Thyroid gland (tissue), 4 donors: ENCODE data around the gene GLIS1.

Experiments used
- CTCF ChIP-seq, 6 experiments: fragments of 200-600 bp in 3 of 6; fragments of 450-650 bp in 3 of 6; sonication (generic) in 3 of 6; IDR thresholded peaks; one replicate each; pipeline ENCODE4 v1.5.1; 2016 to 2019; ENCODE audit warnings: antibody characterized with exemption in 6 of 6, mild to moderate bottlenecking in 2 of 6, inconsistent platforms in 1 of 6, moderate library complexity in 1 of 6
- POLR2A ChIP-seq, 2 donors: fragments of 450-650 bp; IDR thresholded peaks; one replicate each; pipeline ENCODE4 v1.6.1; 2017; ENCODE audit warnings: antibody characterized with exemption in 2 of 2, mild to moderate bottlenecking in 2 of 2, moderate library complexity in 1 of 2

GRCh38 chr1:53539226-53539625, 199.7 kb downstream of the GLIS1 start:
- TF ChIP-seq CTCF (IDR thresholded peaks at IDR 0.05) = no peak
- TF ChIP-seq POLR2A (IDR thresholded peaks at IDR 0.05) = no peak
